Measurements from ENCODE around the gene AFF1.
A peak's percentile ranks its signal among the peaks of the same experiment; 100 is the strongest.

AFF1 gene

DNA sequence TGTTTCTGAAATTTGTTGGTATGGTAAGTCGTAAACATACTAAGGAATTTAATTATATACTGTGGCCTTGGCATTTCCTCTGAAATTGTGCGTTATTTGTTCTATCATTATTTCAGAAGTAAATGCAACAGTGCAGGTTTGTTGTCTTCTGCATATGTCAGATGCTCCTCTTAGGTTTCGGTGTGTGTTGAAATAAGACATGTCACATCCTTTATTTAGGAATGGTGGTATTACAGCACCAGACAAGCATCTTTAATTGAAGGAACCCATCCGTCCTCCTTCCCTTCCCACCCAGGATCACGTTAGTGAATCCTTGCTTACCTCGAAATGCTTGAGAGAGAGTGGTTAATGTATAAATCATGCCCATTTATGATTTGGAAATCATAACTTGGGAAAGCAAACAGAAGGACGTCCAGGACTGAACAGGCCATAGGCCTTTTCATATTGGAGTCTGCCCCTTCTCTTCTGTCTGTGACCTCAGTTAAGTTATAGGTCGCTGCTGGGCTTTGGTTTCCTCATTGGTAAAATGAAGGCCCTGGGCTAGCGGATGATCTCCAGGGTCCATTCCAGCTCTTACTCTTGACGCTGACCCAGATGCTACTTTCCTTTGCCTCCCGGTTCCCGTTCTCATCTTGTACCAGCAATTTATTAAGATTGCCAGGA, 151.5 kb downstream of the AFF1 start:
- DNase-seq (ENCODE audit: low spot score): no peak

DNA sequence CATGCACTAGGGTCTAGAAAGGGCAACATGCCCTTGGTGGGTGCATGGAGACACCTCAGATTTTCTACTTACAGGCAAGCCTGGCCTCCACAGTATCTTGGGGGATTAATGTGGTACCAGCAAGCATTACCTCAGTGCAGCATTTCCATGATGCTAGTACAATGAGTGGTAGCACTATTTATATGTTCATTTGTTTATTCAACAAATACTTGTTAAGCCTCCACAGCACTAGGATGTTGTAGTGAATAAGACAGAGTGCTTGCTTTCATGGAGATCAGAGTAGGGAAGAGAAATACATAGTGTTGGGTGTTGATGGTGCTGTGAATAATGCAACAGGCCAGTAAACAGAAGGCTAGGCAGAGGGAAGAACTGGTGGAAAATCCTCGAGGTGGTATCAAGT, 152.2 kb downstream of the AFF1 start:
- no peak for DNase-seq (ENCODE audit: low spot score)

DNA sequence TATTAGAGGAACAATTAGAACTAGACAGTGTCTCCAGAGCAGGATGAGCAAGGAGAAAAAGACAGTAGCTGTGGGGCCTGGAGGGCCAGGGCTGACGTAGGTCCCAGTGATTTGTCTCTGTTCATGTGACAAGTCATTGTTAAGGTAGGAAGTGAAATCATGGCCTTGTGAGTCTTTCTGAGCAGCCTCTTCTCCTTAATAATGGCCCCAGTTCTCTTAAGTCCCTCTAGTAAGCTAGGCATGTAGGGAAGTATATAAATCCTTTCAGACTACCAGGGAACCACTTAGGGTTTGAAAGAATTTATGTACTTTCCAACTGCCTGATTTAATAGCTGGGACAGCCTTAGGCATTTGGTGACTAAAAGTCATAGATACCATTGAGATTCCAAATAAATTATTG, 152.6 kb downstream of the AFF1 start:
- DNase-seq (ENCODE audit: low spot score): no peak

DNA sequence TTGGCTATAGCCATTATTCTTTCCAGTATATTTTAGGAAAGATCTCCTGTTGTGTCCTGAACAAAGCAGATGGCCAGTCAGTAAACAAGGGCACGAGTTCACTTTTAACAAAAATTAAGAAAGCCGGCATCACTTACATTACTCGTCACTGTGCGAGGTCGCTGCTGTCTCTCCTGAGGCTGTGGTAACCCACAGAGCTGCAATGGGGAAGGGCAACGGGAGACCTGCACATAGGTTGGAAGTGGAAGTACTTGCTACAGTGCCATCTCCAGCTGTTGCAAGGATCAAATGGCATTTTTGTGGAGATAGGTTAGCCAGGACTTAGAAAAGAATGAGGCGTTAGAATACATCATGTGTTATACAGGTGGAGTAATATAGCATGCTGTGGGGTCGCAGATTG, 153.4 kb downstream of the AFF1 start:
- no peak for DNase-seq (ENCODE audit: low spot score)

DNA sequence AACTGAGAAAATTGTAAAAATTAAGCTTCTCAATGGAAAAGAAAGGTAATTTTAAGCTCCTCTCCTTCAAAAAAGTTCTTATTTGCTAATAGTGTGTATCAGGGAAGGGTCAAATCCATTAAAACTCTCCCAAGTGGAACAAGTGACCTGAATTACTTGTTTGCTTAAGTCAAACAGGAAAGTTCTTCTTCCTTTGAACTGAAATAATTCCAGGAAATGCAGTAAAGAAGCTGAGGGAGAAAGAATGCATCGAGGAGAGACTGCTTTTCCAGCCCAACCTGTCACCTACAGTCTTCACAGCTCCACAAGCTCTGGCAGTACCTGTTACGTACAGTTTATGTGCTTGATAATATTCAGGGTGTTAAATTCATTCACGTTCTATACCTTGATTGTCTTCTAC, 154.6 kb downstream of the AFF1 start:
- DNase-seq (ENCODE audit: low spot score): no peak

DNA sequence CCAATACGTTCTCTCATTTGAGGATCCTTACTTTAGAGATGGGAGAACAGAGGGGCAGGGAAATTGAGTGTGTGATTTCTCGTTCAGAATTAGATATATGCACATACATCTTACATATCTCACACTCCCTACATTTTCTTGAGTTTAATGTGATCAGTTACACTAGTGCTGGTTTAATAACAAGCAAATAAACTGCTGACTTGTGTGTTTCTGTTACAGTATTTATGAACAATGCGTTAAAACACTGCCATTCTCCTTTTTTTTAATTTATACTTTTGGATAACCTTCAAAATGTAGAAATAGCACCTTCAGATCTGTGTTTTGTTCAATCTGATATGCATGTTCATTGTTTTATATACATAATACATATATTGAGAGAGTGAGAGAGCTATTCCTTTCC, 155.5 kb downstream of the AFF1 start:
- no peak for DNase-seq (ENCODE audit: low spot score)

DNA sequence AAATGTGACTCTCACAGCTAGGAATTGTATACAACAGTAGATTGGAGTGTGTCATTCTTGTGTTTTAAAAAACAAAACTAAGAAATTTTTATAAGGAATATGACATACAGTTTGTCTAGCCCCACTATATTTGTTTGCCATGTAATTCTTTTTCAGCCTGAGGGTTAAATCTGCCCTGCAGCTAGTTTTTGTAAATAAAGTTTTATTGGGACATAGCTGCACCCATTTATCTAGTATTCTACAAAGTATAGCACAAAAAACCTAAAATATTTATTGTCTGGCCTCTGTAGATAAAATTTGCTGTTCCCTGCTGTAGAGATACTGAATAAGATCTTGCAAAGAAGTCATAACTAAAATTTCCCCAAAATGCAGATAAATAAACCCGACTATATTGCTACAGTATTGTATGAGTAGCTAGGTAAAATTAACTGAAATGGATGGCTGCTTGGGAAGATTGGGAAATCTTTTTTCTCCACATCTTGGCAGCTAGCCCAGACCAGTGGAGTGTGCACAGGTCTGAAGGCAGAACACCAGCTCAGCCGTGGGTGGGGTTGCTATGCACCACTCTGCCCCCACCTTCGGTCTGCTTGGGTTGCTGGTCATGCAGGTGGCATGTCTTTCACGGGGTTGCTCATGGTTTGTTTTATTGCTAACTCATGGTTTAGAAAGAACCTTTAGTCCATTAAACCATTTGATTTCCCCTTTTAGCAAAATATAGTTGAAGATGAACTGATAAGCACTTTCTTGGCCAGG, 157.8 kb downstream of the AFF1 start:
- peak; percentile 80 for DNase-seq (ENCODE audit: low spot score)

DNA sequence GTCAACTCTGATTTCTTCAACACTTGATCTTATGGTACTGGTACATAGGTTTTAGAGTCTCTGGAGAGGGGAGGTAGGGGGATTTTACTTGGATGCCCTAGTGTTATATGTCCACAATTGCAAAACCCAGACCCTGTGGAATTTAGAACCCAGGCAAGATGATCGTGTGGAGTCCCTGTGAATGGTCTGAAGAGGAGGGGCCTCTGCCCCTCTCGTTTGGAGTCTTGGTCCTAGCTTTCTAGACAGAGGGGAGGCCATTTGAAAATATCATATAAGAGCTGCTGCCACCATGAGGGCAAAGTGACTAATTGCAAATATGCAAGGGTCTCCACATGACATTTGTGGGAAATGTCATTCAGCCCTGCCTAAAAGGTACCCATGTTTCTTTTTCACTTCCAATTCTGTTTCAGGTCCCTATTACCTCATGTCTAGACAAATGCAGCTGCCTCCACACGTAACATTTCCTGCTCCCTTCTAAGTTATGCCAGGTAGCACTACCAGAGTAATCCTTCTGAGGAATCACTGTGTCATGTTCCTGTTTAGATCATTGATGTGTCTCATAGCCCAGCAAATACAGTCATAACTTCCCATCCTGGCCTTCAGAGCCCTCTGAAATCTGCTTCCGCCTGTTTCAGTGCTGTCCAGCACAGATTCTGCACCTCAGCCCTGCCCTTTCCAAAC, 158.8 kb downstream of the AFF1 start:
- peak; percentile 66 for DNase-seq (ENCODE audit: low spot score)

DNA sequence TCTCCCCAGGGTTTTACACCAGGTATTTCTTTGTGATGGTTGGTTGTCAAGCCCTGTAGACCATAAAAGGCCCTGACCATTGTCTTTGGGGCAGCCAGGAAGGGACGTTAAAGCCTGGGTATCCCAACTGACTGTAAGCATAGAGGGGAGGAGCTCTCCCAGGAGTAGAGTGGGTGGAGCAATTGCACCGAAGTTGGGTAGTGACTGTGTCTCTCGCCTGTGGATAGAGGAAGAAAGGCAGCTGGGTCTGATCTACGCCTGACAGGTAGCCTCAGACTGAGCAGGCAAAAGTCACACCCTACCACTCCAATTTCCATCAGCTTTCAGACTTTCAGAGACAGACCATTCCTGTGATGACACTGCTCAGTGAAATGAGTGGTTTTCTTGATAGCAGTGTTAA, 162.3 kb downstream of the AFF1 start:
- DNase-seq (ENCODE audit: low spot score): peak; percentile 41

DNA sequence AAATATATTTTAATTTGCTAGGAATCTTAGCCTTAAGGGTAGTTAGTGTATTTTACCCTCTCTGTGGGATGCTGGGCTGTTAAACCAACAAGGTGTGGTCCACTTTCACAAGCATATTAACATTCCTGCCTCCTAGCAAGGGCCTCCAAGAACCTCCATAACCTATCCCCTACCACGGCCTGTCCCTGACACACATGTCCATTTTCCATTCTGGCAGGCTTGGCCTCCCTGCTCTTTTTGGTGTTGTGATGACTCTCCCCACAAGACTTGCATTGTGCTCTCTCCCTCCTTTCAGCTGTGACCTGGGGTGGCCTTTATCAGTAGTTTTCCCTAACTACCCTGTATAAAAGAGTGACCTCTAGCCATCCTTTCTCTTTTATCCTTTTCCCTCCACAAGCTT, 165.4 kb downstream of the AFF1 start:
- no peak for DNase-seq (ENCODE audit: low spot score)

DNA sequence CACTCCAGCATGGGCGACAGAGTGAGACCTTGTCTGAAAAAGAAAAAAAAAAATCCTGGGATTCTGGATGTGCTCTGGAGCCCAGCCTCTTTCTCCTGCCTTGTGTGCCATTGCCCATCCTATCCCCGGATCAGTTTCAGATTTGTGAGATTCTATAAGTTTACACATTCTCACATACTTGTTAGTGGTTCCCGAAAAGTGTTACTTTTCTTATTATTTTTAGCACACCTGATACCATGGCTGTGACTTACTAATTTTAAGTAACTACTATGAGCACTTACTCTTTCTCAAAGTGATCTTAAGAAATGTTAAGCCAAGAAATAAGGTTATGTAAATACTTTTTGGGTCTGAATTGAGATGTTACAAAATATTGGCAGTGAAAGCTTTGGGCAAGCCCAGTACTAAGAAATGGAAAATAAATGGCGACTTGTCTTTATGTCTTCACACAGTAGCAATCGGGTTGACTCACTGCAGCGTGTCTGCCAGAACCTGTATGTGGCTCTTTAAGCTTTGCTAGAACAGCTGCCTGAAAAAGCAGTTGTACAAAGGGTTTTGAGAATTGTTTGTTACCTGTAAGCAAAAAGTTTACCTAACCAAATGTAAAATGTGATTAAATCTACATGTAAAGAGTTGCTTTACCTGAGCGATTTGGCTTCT, 166.9 kb downstream of the AFF1 start:
- no peak for DNase-seq (ENCODE audit: low spot score)

DNA sequence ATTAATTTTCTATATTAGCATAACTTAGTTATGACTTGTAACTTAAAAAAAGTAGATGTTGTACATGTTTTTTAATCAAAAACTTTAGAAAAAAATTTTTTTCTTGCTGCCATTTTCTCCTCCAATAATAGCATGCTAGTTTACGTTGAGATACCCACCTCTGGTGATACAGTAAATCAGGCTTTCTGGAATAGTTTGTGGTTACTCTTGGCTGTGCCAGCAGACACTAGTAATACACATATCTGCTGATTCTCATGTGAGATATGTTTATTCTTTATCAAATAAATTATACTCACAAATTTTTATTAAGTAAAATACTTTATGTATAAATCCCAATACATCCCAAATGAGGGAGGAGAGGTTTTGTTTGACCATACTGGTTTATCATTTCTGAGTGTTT, 168.3 kb downstream of the AFF1 start:
- DNase-seq (ENCODE audit: low spot score): no peak

DNA sequence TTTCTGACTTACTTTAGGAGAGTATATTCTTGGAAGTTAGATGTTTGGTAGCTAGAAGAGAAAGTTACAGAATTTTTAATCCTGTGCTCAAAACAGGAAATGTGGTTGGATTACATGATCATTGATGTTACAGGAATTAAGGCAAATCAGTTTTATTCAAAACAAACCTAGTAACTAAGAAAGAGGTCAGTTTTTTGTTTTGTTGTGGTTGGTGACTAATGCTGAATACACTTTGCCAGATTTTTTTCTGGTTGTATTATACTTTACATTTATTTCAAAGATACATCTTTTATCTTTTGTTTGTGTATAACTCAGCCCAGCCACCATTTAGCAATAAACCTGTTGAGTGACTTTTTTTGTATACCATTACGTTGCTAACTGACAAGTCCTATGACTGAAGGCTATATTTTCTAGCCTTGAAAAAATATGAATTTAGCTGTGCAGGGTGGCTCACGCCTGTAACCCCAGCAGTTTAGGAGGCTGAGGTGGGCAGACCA, 168.9 kb downstream of the AFF1 start:
- DNase-seq (ENCODE audit: low spot score): no peak

DNA sequence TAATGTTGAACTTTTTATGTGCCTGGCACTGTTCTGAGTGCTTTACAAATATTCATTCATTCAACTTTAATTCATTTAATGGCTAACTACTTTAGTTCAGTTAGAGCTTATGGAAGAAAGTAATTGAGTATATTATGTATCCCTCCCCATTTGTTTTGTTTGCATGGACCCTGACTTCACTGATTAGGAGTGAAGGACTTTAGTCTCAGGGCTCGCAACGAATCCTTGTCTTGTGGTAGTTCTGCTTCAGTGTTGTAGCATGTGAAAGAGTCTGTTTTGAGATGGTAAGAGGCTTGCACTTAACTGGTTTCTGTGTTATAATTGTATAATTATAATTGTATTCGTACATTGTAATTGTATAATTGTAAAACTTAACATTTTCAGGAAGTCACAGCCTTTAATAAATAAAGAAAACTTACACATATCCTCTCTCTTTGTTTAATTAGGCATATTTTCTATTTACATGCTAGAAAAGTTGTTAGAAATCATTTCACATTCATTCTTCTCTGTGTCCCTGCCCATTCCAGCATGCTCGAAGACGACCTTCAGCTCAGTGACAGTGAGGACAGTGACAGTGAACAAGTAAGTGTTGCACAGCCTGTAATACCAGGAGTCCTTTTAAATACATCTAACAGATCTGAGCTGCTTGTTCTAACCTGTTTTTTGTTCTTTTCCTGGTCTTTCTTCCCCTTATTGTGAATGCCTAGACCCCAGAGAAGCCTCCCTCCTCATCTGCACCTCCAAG, 170.5 kb downstream of the AFF1 start:
- no peak for DNase-seq (ENCODE audit: low spot score)

DNA sequence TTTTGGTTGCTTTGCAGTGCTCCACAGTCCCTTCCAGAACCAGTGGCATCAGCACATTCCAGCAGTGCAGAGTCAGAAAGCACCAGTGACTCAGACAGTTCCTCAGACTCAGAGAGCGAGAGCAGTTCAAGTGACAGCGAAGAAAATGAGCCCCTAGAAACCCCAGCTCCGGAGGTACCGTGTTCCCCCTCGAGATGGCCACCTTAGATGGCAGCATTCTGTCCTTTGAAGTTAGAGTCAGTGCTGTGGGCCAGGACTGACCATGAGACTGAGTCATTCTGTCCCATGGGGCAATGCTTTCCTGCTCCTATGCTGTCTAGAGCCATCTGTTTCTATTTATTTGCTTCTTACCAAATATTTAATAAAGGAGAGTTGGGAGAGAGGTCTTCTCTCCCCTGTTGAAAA, 173.3 kb downstream of the AFF1 start:
- no peak for DNase-seq (ENCODE audit: low spot score)

DNA sequence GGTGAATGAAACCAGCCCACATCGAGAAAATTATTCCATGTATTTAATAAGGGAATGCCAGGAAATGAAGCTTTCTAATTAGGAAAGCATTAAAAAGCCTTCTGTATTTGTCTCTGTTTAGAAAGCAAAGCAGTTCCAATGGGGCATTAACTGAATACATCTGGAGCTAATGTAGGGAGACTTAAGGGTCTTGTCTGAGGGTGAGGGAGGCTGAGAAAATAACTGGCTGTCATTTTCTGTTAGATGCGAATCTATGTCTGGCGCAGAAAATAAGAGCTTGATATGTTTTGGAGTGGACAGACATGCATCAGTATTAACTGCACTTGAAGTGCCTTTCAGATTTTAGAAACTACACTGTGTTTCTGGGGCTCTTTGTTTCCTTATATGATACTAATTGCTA, 174.3 kb downstream of the AFF1 start:
- no peak for DNase-seq (ENCODE audit: low spot score)

DNA sequence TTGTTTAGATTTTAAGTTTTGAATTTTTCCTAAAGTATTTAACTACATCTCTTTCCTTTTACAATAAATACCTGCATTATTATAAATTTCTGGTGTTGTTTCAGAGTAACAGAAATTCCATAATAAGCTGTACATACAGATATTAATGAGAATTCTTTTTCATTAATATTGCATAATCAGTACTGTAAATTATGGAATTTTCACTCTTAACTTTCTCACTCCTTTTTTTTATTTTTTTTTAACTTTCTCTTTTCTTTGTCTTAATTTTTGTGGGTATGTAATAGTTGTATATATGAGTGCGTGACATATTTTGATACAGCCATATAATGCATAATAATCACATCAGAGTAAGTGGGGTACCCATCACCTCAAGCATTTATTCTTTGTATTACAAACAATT, 175.1 kb downstream of the AFF1 start:
- DNase-seq (ENCODE audit: low spot score): no peak

DNA sequence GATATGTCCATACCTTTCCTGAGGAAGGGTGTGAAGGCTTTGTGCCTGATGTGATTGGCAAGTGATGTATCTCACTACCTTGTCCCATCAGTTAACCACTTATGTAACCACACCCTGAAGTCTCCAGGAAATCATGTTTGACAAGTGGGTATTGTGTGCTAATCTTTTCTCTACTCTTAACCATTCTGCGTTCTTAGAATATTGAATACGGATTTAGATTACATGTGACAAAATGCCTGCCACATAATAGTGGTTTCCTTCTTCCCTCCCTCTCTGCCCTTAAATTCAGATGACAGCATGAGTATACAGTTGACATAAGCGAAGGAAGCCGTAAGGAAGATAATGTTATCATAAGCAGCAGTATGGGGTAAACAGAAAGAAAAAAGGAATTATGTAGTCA, 177.3 kb downstream of the AFF1 start:
- DNase-seq (ENCODE audit: low spot score): no peak

DNA sequence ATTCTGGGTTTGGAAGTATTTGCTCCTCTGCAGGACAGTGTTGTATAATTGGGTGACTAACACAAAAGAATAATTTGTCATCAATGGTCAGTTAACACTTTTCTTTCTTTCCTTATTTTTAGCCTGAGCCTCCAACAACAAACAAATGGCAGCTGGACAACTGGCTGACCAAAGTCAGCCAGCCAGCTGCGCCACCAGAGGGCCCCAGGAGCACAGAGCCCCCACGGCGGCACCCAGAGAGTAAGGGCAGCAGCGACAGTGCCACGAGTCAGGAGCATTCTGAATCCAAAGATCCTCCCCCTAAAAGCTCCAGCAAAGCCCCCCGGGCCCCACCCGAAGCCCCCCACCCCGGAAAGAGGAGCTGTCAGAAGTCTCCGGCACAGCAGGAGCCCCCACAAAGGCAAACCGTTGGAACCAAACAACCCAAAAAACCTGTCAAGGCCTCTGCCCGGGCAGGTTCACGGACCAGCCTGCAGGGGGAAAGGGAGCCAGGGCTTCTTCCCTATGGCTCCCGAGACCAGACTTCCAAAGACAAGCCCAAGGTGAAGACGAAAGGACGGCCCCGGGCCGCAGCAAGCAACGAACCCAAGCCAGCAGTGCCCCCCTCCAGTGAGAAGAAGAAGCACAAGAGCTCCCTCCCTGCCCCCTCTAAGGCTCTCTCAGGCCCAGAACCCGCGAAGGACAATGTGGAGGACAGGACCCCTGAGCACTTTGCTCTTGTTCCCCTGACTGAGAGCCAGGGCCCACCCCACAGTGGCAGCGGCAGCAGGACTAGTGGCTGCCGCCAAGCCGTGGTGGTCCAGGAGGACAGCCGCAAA, 179.6 kb downstream of the AFF1 start:
- no peak for DNase-seq (ENCODE audit: low spot score)

DNA sequence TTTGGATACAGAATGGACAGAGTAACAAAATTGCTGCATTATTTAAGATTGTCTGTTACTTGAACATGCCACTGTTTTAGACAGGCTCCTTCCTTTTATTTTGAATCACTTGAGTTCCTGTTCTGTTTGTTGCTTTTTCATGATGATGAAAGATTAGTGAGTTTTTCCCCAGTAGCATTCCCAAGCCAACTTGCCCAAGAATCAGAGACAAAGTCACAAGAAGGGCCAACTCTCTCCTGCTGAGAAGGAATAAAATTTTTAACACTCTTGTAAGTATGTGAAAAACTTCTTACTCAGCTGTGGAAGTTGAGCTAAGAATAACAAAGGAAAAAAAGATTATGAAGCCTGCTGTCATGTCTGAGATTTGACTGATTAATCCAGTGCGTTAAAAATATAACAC, 181.4 kb downstream of the AFF1 start:
- no peak for DNase-seq (ENCODE audit: low spot score)
